Motor neuron (in vitro differentiated cells): ENCODE data around the gene TRIM8. TPM values are rescaled to one million over a fixed set of nuclear protein-coding genes. Genes with fewer than 3 reads are reported as not detected.
A peak's percentile ranks its signal among the peaks of the same experiment; 100 is the strongest.

Experiments
- ATAC-seq, 8 experiments: fragments of 200-7000 bp; cut with Tn5 transposase; replicated peaks in 6 of 8; 2 replicates each; pipeline ENCODE4 v1.8.0; 2021; ENCODE audit warnings: mild to moderate bottlenecking in 8 of 8, moderate library complexity in 8 of 8
- H3K27ac ChIP-seq, 2 donors: fragments of 250-450 bp; sonication (Bioruptor Pico); 2 replicates each; pipeline ENCODE4 v1.9.0; 2021; ENCODE audit warnings: antibody characterized with exemption in 2 of 2, mild to moderate bottlenecking in 2 of 2, moderate library complexity in 1 of 2
- H3K4me1 ChIP-seq, 2 donors: fragments of 250-450 bp; sonication (Bioruptor Pico); replicated peaks in 1 of 2; 2 replicates each; pipeline ENCODE4 v1.6.1; 2021; ENCODE audit warnings: antibody characterized with exemption in 2 of 2, mild to moderate bottlenecking in 2 of 2, moderate library complexity in 1 of 2
- H3K4me3 ChIP-seq, 5 donors: fragments of 250-450 bp; sonication (Bioruptor Pico); 2 replicates each; pipeline ENCODE4 v1.9.0; 2021; ENCODE audit warnings: antibody characterized with exemption in 5 of 5, mild to moderate bottlenecking in 5 of 5, moderate library complexity in 4 of 5
- WGBS, 10 experiments: fragments of 450-650 bp; shearing (Covaris generic); methylation state at CpG; one replicate each; pipeline ENCODE4 v1.0.0; 2022; 5-methylcytosine and 5-hydroxymethylcytosine counted together
- in situ Hi-C, 9 experiments: fragments of 400-800 bp; cut with MboI; loops; one replicate each; pipeline ENCODE4 v1.15.0; 2021; ENCODE audit warnings: low sequenced_read_pairs in 9 of 9, low pct_unique_long_range_greater_than_20kb in 2 of 9; ENCODE audit not compliant: unreplicated experiment in 9 of 9
- total RNA-seq, 8 experiments: library from RNA; unstranded; fragments of 300-600 nt; gene quantifications; 2 replicates each; pipeline versions ENCODE4 v1.2.3 to v1.2.4, GENCODE V29; 2022

The TRIM8 gene
- total RNA-seq, 8 experiments from 2014 or later: 42.5 to 84.5 (median 68.6) TPM

GRCh38 chr10:102619281-102619981 is 24.8 kb upstream of the TRIM8 start:
- WGBS, 10 experiments: 20% methylated on average over 1 of the region's 14 CpGs; no CpG with 5 or more reads in 9 of the 10 experiments
- H3K27ac ChIP-seq: peak overlapping the region in 1 of 2 donors; percentile 69
- ATAC-seq: peak in 6 of 8 experiments; percentile 11 to 85 (median 70)
- in situ Hi-C loops: no loop called here
- peaks cover 0 to 26% of the 10 kb centered on the region in 2 donors for H3K4me1 ChIP-seq
- no peak overlapping the region for H3K4me3 ChIP-seq

- 0 to 100% (median 80%) methylated on average over 1 of the region's 5 CpGs; no CpG with 5 or more reads in 6 of the 10 experiments for WGBS, 10 experiments
- Histone ChIP-seq H3K27ac (no peak overlapping the region), H3K4me3 (no peak overlapping the region), H3K4me1 (peaks cover 0 to 26% of the 10 kb centered on the region in 2 donors)
- in situ Hi-C loops: no loop called here
- no peak for ATAC-seq
Measured at GRCh38 chr10:102620138-102620590, 24.1 kb upstream of the TRIM8 start.

DNA sequence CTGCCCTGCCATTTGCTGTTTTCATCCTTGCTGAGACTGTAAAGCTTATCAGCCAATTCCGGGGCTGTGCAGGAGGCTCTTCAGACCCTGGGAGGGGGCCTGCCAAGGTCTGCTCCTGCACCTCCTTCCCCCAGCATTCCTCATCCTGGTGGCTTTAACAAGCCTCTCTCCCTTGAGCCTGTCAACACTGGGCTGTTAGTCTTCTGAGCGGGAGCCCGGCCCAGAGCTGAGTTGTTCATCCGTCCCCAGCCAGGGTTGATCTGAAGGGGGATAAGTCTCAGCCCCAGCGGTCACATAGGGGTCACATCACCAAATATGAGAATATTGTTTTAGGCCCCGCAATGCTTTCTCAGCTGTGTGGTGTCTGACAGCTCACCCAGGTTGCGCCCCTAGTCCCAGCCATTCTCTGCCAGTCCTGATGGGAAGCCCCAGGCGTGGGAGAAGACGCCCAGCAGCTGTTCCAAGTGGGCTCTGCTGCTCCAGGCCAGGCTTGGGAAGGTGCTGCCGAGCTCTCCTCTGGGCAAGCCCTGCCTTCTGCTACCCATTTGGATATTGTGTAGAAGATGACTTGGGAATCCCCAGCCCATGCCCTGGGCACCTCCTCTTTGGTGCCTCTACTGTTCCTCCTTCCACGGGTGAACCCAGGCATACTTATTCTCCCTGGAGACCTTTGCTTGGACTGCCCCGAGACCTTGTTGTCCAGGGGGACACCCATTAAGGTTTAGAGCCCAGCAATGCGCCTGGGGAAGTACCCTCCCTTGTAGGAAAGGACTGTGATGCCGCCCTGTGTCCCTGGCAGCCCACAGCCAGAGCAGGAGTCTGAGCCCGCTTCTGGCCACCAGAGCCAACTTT is 23.5 kb upstream of the TRIM8 start:
- no peak for ATAC-seq
- in situ Hi-C loops: no loop called here
- Histone ChIP-seq H3K27ac (no peak overlapping the region), H3K4me1 (peaks cover 0 to 21% of the 10 kb centered on the region in 2 donors), H3K4me3 (no peak overlapping the region)
- WGBS, 10 experiments: 60 to 100% (median 100%) methylated on average over 1 to 7 of the region's 15 CpGs; no CpG with 5 or more reads in 3 of the 10 experiments

GRCh38 chr10:102621443-102622325 is 22.6 kb upstream of the TRIM8 start:
- peaks cover 6 to 27% of the 10 kb centered on the region in 2 donors for H3K4me1 ChIP-seq
- WGBS, 10 experiments: 0 to 93% (median 84%) methylated on average over 1 to 6 of the region's 13 CpGs; no CpG with 5 or more reads in 4 of the 10 experiments
- ATAC-seq: no peak

DNA sequence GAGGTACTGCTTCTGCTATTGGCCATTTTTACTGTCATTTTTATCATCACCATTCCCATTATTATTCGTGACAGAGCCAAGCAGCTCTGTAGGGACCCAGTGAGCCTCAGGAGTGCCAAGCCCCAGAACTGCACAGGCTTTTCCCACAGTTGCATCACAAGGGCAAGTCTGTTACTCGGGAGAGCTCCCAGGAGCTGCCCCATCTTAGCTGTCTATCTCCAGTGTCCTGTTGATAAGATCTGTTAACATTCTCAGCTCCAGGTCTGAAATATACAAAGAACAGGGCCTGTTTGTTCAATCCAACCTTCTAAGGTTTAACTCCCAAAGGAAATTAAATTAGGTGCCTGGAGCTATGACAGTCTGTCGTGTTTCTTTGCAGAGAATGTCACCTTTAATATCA is 20.2 kb upstream of the TRIM8 start:
- WGBS, 10 experiments: 75 to 100% (median 96%) methylated on average over 1 to 3 of the region's 3 CpGs; no CpG with 5 or more reads in 2 of the 10 experiments
- H3K4me1 ChIP-seq: peaks cover 25 to 46% of the 10 kb centered on the region in 2 donors
- in situ Hi-C loops: no loop called here
- H3K27ac ChIP-seq: no peak overlapping the region
- no peak for ATAC-seq
- H3K4me3 ChIP-seq: no peak overlapping the region

More at GRCh38 chr10:102621443-102622325, 22.6 kb upstream of the TRIM8 start:
- Histone ChIP-seq H3K27ac (no peak overlapping the region), H3K4me3 (no peak overlapping the region)
- in situ Hi-C loops: no loop called here

DNA sequence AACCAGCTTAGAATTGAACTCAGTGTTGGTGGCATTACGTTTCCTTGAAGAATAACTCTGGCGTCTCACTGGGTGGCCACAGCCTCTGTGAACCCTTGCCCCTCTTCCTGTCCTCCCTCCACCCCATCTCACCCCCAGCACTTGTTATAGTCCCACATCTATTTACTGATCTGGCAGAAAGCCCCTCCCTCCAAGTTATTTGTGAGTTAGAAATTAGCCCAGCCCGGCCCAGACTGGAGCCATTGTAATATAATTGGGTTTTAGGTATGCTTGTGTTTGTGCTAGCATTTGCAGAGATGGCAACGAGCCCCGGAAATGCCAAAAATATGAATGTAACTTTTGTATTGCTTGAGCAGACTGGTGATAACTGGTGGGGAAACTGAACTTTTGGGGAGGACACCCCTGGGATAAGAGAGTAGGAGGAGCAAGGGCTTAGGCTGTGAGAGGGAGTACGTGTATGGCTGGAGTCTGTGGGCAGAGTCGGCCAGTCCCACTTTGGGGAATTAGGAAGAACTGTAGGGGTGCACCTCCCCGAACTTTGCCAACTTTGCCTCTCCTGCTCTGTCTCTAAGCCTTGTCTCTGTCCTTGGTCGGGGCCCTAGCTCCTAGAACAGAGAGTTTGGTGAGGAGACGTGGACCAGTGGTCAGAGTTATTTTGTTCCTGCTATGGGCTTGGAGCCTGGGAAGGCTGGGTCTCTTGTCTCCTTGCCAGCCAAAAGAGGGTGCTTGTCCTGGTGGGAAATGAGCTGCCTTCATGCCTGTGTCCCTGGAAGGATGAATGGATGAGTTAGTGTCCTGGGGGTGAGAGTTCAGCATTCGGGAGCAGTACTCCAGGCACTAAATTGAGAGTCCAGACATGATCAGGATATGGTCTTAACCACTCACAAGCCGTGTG is 19.3 kb upstream of the TRIM8 start:
- Histone ChIP-seq H3K4me1 (peaks cover 33 to 46% of the 10 kb centered on the region in 2 donors), H3K27ac (no peak overlapping the region)
- ATAC-seq: no peak

GRCh38 chr10:102626026-102626685 is 18.1 kb upstream of the TRIM8 start:
- 43 to 87% (median 80%) methylated on average over 1 to 4 of the region's 10 CpGs; no CpG with 5 or more reads in 3 of the 10 experiments for WGBS, 10 experiments
- no peak for ATAC-seq
- in situ Hi-C loops: no loop called here
- Histone ChIP-seq H3K4me1 (peaks cover 36 to 45% of the 10 kb centered on the region in 2 donors), H3K27ac (peak overlapping the region in 1 of 2 donors; percentile 81), H3K4me3 (no peak overlapping the region)

More for the DNA sequence above, 19.3 kb upstream of the TRIM8 start:
- H3K4me3 ChIP-seq: no peak overlapping the region
- in situ Hi-C loops: no loop called here
- WGBS, 10 experiments: 70 to 100% (median 86%) methylated on average over 1 to 11 of the region's 12 CpGs; no CpG with 5 or more reads in 1 of the 10 experiments

DNA sequence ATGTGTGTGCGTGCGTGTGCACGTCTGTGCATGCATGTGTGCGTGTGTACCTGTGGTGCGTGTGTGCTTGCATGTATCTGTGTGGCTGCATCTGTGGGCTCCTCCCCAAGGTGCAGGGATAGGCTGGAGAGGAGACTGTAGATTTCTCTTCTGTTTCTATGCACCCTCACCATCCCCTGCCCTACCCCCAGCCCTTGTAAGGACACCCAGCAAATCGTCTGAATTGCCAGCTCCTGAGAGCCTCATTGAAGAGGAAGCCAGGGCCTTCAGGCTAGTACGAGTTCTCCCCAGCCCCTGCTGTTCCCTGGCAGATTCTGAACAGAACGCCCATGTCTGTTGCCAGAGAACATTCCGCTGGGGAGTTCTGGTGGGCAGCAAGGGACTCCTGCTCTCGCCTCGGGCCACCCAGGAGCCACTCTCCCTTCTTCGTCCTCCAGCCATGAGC is 17.0 kb upstream of the TRIM8 start:
- H3K4me3 ChIP-seq: no peak overlapping the region

DNA sequence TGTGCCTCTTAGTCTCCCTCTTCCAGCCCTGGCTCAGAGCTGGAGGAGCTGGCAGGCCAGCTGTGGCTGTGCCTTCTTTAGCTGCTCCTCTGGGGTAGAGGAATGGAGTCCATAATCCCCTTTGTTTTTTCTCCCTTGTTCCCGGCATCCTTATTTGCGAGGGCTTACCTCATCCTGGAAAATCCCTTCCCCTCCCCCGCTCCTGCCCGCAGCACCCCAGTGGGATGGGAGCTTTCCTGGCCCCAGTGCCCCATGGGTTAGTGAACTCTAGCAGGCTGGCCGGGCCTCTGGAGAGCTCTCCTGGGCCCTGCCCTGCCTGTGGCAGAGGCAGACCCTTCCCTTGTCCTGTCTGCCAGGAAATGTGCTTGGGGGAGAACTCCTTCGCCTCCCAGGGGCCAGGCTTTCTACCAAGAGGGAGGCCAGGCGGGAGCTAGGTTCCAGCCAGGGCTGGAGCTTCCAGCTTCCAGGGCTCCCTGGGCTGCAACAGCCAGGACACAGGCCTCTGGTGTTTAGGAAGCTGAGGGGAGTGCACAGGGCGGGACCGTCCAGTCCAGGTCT is 16.5 kb upstream of the TRIM8 start:
- in situ Hi-C loops: no loop called here
- ATAC-seq: peak; percentile 49 to 84 (median 76)
- peak overlapping the region; percentile 81 to 89 for H3K27ac ChIP-seq
- WGBS, 10 experiments: 10 to 67% (median 20%) methylated on average over 1 to 2 of the region's 9 CpGs; no CpG with 5 or more reads in 6 of the 10 experiments
- H3K4me3 ChIP-seq: no peak overlapping the region
- H3K4me1 ChIP-seq: peaks cover 36 to 50% of the 10 kb centered on the region in 2 donors

More for the DNA sequence above, 17.0 kb upstream of the TRIM8 start:
- 41 to 100% (median 62%) methylated on average over 2 to 8 of the region's 12 CpGs; no CpG with 5 or more reads in 3 of the 10 experiments for WGBS, 10 experiments
- in situ Hi-C loops: no loop called here
- ATAC-seq: peak in 7 of 8 experiments; percentile 3 to 59 (median 34)
- Histone ChIP-seq H3K27ac (peak overlapping the region; percentile 81 to 89), H3K4me1 (peaks cover 36 to 45% of the 10 kb centered on the region in 2 donors)

GRCh38 chr10:102628451-102628911 is 15.8 kb upstream of the TRIM8 start:
- in situ Hi-C loops: no loop called here
- peak overlapping the region in 1 of 2 donors; percentile 81 for H3K27ac ChIP-seq
- ATAC-seq: peak in 6 of 8 experiments; percentile 5 to 51 (median 22)
- 25 to 80% (median 67%) methylated on average over 1 to 7 of the region's 11 CpGs; no CpG with 5 or more reads in 7 of the 10 experiments for WGBS, 10 experiments
- no peak overlapping the region for H3K4me3 ChIP-seq
- peaks cover 42 to 56% of the 10 kb centered on the region in 2 donors for H3K4me1 ChIP-seq
